A172 (cell line): Measurements from ENCODE around the gene RHOBTB3. TPM values are rescaled to one million over a fixed set of nuclear protein-coding genes. Genes with fewer than 3 reads are reported as not detected.

Experiments used
- DNase-seq: peaks from one replicate; pipeline ENCODE4 v3.0.0-alpha.2; 2015; ENCODE audit warnings: low spot score
- total RNA-seq: library from RNA; depleted of rRNA; stranded (reverse); fragments of >200 nt; shearing (Covaris generic); gene quantifications from 2 replicates; pipeline ENCODE4 v1.2.3, GENCODE V29; 2014; rRNA removed

The RHOBTB3 gene
- total RNA-seq, 1 experiment from 2014 or later, result 274 TPM

DNA sequence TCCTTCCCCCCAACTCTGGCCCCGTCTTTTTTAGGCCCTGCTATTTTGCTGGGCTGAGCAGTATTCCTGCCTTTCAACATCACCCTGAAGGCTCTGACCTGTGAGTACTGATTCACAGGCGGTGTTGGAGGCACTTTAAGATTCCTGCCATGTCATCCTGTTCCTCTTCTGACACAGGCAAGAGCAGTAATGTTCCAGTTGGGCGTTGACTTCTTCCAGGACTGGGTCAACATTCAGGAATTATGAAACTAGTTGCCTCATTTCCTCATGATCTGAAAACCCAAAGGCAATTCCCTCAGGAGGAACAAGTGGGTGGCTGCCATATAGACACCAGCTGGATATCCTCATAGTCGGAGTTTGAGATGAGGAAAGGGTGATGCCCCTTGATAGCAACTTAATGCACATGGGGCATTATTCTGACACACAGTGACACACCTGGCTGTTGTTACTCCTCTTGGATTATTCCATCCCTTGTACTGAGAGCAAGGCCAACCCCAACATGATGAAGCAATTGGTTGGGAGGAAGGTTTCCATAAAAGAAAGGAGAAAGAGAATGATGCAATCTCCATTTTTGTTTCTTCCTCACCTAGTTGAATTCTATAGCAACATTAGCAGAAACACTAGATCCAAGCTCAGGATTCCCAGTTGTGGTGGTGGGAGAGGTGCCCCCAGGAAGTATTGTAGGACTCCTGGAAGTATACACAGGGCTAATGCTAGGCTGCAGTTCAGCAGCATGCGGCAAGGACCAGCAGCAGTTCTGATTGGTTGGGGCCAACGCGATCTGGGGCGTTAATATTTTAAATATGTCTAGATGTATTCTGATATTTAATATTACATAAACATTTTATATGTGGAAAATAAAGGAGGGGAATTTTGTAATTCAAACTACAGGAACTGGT, 111.0 kb downstream of the RHOBTB3 start:
- peak; percentile 69 for DNase-seq

DNA sequence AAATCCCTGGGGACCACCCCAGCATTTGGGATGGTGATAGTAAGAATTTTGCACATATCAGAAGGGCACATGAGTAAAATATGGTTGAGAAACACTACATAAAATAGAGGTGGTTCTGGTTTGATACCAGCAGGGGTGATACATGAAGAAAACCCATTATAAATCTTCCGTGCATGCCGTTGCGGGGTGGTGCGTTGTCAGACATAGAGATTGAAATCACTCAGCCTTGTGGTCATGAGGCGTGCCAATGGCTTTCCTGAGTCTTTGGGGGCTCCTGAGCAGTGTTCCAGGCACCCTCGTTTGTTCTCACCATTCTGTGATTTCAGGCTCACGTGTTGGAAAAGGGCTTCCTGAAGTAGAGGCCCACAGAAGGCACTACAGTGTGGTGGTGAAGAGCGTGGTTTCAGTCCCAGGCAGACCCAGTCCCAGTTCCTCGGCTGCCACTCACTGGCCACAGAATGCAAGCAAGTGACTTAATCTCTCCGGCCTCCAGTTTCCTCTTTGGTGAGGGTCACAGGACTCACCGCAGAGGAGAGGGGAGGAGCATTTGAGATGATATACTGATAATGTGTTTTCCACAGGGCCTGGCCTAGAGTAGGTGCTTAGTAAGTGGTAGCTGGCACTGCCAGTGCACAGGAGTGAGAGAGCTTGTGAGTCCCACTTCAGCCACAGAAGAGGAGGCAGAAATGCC, 111.9 kb downstream of the RHOBTB3 start:
- DNase-seq, result peak; percentile 96

DNA sequence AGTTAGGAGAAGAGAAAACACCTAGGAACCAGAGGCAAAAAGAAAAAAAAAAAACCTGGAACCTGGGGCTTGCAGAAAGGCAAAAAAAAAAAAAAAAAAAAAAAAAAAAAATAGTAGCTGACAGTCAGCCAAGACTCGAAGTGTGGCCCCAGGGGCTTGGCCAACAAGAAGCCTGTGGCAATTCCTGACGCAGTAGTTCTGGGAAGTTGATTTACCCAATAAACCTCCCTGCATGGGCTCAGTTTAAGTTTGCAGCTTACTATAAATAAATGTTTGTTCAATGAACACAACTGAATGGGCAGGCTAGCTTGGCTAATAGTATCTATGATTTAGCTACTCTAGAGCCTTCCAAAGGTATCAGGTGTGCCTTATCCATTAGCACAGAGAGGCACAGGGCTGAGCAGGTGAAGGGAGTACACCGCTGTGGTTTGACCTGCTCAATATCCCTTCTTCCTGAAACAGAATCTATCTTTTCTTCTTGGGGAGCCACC, 112.6 kb downstream of the RHOBTB3 start:
- DNase-seq, result no peak

DNA sequence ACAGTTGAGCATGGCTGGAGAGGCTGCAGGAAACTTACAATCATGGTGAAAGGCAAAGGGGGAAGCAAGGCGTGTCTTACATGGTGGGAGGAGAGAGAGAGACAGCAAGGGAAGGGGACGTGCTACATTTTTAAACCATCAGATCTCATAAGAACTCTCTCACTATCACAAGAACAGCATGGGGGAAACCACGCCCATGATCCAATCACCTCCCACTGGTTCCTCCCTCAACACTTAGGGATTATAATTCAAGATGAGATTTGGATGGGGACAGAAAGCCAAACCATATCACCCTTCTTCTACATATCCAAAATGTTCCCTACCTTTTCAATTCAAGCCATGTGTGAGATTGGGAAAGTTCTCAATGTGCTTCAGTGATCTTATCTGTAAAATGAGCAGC, 114.3 kb downstream of the RHOBTB3 start:
- no peak for DNase-seq

Other genes with a start within 250 kb of the RHOBTB3 start
- gene SKIC3, start 176.4 kb upstream of the RHOBTB3 start, total RNA-seq, result 83.3 and 94.5 TPM in 2 replicates
- 18.3 and 21.3 TPM in 2 replicates for gene ARSK, start 176.2 kb upstream of the RHOBTB3 start, total RNA-seq
- not detected in 2 replicates for gene GPR150, start 111.2 kb upstream of the RHOBTB3 start, total RNA-seq
- 5.3 and 7.1 TPM in 2 replicates for gene RFESD, start 84.6 kb upstream of the RHOBTB3 start, total RNA-seq
- not detected in 2 replicates for gene SPATA9, start 48.3 kb upstream of the RHOBTB3 start, total RNA-seq
- 54.3 and 63.6 TPM in 2 replicates for gene GLRX, start 91.4 kb downstream of the RHOBTB3 start, total RNA-seq
- gene ELL2, start 230.5 kb downstream of the RHOBTB3 start, total RNA-seq, result 67.1 and 82.5 TPM in 2 replicates